Stimulated activated CD8-positive, alpha-beta memory T cell treated with anti-CD3 and anti-CD28 coated beads, Interleukin-7, amount 100 ng/mL, for 4 hours (primary cell): ENCODE measurements around the gene ZNF765.
A peak's percentile ranks its signal among the peaks of the same experiment; 100 is the strongest.
"Not testable (repeated sequence)": the region's sequence is repeated elsewhere in the genome, so short reads cannot be mapped to it uniquely, and the experiment has no call there.

Source experiments
- DNase-seq, 2 donors: peaks; one replicate each; pipeline ENCODE4 v3.0.0-alpha.2; 2020; ENCODE audit warnings: low read depth in 2 of 2

Gene ZNF765

DNA sequence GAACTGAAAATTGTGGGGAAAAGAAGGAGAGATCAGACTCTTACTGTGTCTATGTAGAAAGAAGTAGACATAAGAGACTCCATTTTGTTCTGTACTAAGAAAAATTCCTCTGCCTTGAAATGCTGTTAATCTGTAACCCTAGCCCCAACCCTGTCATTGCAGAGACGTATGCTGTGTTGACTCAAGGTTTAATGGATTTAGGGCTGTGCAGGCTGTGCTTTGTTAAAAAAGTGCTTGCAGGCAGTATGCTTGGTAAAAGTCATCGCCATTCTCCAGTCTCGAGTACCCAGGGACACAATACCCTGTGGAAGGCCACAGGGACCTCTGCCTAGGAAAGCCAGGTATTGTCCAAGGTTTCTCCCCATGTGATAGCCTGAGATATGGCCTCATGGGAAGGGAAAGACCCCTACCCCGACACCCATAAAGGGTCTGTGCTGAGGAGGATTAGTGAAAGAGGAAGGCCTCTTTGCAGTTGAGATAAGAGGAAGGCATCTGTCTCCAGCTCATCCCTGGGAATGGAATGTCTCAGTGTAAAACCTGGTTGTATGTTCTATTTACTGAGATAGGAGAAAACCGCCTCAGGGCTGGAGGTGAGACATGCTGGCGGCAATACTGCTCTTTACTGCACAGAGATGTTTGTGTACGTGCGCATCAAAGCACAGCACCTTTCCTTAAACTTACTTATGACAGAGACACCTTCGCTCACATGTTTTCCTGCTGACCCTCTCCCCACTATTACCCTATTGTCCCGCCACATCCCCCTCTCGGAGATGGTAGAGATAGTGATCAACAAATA is 25.8 kb downstream of the ZNF765 start:
- DNase-seq: not testable (repeated sequence)

DNA sequence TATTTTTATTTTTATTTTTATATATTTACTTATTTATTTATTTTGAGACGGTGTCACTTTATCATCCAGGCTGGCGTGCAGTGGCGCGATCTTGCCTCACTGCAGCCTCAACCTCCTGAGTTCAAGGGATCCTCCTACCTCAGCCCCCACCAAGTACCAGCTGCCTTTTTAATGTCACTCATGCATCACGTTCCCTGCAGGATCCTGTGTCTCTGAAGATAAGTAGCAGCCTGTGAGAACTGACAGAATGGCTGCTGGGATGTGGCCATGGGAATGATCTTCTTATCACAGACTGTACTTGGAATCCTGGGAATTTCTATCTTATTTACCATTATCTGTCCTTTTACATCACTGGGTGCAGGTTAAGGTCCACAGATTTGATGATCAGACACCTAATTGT is 27.6 kb downstream of the ZNF765 start:
- no peak for DNase-seq

- DNase-seq: not testable (repeated sequence)
Measured at GRCh38 chr19:53423074-53423473, 28.1 kb downstream of the ZNF765 start.

DNA sequence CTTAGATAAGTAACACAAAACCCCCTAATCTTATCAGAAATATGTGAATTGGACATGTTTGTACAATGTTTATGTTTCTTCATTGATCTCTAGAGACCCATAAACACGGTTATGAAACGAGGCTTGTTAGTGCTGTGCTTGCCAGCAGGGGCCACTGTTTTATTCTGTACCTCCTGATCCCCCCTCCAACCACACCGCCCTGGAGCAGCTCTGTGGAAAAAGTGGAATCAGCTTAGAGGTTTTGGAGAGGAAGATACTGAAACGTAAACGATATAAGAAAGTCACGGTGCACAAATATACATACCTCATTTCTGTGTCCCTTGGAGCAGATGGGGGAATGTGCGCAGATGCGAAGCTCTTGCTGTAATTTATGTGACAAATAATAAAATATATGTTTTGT is 28.7 kb downstream of the ZNF765 start:
- DNase-seq: not testable (repeated sequence)

- DNase-seq: peak; percentile 43 to 55
Measured at GRCh38 chr19:53424968-53425597, 30.1 kb downstream of the ZNF765 start.

- peak; percentile 93 to 96 for DNase-seq
Measured at GRCh38 chr19:53431399-53432087, 36.6 kb downstream of the ZNF765 start, which contains the start of gene ZNF761. Gene ZNF761, plus strand, starts transcription at chr19:53431984. Its CDS starts 15,285 bp downstream, at chr19:53447269.

GRCh38 chr19:53432088-53432661 is 37.2 kb downstream of the ZNF765 start:
- DNase-seq: peak; percentile 3 to 5

DNA sequence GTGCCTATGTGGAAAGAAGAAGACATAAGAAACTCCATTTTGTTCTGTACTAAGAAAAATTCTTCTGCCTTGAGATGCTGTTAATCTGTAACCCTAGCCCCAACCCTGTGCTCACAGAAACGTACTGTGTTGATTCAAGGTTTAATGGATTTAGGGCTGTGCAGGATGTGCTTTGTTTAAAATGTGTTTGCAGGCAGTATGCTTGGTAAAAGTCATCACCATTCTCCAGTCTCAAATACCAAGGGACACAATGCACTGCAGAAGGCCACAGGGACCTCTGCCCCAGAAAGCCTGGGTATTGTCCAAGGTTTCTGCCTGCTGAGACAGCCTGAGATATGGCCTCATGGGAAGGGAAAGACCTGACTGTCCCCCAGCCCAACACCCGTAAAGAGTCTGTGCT is 48.9 kb downstream of the ZNF765 start:
- DNase-seq: not testable (repeated sequence)

GRCh38 chr19:53447196-53447595 is 52.2 kb downstream of the ZNF765 start:
- DNase-seq: not testable (repeated sequence)

GRCh38 chr19:53455828-53456227 is 60.9 kb downstream of the ZNF765 start:
- no peak for DNase-seq

DNA sequence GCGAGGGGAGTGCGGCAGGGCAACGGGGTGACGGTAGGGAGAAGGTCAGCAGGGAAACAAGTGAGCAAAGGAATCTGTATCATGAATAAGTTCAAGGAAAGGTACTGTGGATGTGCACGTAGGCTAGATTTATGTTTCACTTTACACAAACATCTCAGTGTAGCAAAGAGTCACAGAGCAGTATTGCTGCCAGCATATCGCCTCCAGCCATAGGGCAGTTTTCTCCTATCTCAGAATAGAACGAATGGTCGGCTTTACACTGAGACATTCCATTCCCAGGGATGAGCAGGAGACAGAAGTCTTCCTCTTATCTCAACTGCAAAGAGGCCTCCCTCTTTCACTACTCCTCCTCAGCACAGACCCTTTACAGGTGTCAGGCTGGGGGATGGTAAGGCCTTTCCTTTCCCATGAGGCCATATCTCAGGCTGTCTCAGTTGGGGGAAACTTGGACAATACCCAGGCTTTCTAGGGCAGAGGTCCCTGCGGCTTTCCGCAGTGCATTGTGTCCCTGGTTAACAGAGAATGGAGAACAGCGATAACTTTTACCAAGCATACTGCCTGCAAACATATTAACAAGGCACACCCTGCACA is 65.3 kb downstream of the ZNF765 start:
- DNase-seq: not testable (repeated sequence)

GRCh38 chr19:53461866-53462265 is 66.9 kb downstream of the ZNF765 start:
- no peak for DNase-seq

- no peak for DNase-seq
Measured at GRCh38 chr19:53462861-53463260, 67.9 kb downstream of the ZNF765 start.

DNA sequence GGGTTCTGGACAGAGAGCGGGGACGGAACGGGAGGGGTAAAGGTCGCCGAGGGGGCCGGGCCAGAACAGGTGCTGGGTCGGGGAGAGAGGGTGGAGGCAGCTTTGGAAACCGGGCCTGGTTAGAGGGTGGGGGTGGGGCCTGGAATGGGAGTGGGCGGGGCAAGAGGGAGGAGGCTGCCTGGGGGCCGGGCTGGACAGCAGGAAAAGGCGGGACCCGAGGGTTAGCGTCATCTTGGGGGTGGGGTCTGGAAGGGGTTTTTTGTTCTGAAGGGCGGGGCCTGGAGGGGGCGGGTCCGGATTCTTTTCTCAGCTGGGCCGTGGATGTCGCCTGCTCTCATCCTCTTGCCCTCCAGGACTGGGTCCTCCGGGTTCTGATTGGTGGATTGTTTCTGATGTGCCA is 68.3 kb downstream of the ZNF765 start:
- DNase-seq: no peak

DNA sequence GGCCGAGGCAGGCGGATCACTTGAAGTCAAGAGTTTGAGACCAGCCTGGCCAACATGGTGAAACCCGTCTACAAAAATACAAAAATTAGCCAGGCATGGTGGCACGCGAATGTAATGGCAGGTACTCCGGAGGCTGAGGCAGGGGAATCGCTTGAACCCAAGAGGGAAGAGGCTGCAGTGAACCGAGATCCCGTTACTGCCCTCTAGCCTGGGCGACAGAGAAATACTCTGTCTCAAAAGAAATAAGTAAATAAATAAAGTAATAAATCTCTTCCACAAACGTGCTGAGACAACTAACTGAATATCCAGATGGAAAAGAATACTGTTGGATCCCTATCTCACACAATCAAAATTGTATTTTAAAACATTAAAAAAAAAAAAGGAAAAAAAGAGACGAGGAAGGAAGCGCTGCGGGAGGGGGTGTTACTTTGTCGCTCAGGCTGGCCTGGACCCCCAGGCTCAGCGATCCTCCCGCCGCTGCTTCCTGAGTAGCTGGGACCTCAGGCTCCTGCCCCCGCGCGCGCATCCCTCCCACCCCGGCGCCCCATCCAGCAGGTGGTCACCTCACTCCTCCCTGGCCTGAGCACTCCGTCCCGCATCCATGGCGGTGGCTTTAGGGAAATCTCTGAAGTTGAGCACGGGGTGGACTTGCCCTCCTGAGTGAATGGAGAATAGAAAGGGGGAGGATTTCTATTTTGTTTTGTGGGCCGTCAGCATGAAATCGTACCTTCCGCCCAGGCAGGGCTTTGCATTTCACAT is 72.0 kb downstream of the ZNF765 start:
- no peak for DNase-seq

DNA sequence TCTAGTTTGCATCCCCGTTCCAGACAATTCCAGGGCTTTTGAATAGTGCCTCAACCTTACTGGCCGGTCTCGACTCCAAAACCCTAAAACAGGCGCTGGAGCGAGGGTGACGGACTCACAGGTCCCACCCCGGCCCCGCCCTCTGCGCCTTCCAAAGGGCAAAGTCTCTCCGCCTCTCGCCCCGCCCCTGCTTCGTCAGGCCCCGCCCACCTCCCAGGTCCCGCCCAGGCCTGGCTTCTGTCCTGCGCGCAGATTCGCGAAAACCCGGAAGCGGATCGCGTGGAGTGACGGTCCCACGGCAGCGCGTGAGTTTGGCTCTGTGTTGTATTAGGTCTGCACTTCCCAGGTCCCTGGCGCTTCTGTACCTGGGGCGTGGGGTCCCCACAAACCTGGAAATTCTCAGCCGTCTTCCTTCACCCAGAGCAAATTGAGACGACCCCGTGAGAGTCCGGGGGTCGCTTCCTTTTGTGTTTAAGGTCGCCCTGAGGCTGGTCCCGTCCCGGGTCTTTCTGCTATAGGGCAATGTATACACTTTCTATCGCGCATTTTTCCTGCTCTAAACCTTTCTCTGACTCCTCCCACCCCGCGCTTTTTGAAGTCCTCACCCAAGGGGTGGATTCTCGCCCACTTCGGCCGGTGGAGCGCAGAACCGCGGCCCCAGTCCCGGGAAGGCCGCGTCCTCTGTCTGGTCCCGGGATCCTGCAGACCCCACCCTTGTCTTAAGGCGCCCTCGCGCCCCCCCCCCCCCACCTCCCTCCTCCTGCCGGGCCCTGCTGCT is 72.7 kb downstream of the ZNF765 start, which contains the start of gene ZNF813:
Gene ZNF813, plus strand, starts transcription at position 249 of the 778 bp plus-strand sequence. CDS start 16,090 bp downstream, outside the sequence.
- peak; percentile 93 to 94 for DNase-seq

DNA sequence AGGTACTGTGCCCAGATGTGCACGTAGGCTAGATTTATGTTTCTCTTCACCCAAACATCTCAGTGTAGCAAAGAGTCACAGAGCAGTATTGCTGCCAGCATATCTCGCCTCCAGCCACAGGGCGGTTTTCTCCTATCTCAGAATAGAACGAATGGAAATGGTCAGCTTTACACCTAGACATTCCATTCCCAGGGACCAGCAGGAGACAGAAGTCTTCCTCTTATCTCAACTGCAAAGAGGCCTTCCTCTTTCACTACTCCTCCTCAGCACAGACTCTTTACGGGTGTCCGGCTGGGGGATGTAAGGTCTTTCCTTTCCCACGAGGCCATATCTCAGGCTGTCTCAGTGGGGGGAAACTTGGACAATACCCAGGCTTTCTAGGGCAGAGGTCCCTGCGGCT is 73.7 kb downstream of the ZNF765 start:
- DNase-seq: not testable (repeated sequence)

DNA sequence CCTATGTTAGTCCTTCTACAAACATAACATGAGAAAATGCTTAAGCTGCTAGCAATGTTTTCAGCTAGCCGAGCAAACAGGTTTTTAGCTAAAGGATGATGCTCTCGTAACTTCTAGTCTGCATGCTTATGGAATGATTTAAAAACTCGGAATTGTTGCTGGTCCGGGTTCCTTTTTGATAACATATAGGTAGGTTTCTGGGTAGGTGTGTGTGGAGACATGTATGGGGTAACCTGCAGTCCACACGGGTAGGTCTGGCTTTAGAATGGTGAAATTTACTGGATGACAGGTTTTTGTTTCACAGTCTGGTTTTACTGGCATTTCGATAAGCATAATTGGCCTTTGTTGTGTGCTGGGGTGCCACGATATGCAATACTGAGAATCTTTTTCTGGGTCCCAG is 77.0 kb downstream of the ZNF765 start:
- no peak for DNase-seq

- not testable (repeated sequence) for DNase-seq
Measured at GRCh38 chr19:53474832-53475231, 79.9 kb downstream of the ZNF765 start.

DNA sequence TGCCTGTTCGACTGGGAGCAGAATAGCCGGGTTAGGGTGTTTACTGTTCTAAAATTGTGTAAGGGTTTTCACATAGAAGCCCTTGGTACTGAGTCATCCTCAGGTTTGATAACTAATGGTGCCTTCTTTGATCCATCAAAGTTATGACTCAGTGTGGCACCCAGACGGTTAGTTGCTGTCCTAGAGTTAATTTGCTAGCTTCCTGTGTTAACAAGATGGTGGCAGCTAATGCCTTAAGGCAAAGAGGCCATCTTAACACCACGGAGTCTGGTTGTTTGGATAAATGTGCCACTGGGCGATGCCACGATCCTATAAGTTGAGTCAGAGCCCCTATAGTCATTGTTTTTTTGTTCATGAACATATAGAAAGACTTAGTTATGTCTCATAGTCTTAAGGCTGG is 80.5 kb downstream of the ZNF765 start:
- DNase-seq: not testable (repeated sequence)
